ENCODE measurements around the gene PLPPR3.
A peak's percentile ranks its signal among the peaks of the same experiment; 100 is the strongest.

The PLPPR3 gene

GRCh38 chr19:800360-801029, 21.3 kb downstream of the PLPPR3 start:
- no peak for TF ChIP-seq CTCF (IDR thresholded peaks at IDR 0.05; ENCODE audit: insufficient read depth, low read depth, low read length, missing control alignments)
- H3K4me3 ChIP-seq (ENCODE audit: low read length): peak overlapping the region; percentile 54

GRCh38 chr19:799076-799881, 22.5 kb downstream of the PLPPR3 start:
- peak overlapping the region; percentile 54 for H3K4me3 ChIP-seq (ENCODE audit: low read length)
- TF ChIP-seq CTCF (IDR thresholded peaks at IDR 0.05; ENCODE audit: insufficient read depth, low read depth, low read length, missing control alignments): peak; percentile 40
- DNase-seq (ENCODE audit: low read depth): peak; percentile 47

More at GRCh38 chr19:800360-801029, 21.3 kb downstream of the PLPPR3 start:
- peak; percentile 85 for DNase-seq (ENCODE audit: low read depth)

- no peak for DNase-seq (ENCODE audit: low read depth)
- peak overlapping the region; percentile 54 for H3K4me3 ChIP-seq (ENCODE audit: low read length)
- no peak for TF ChIP-seq CTCF (IDR thresholded peaks at IDR 0.05; ENCODE audit: insufficient read depth, low read depth, low read length, missing control alignments)
Observed at GRCh38 chr19:798415-799075, 23.2 kb downstream of the PLPPR3 start.

GRCh38 chr19:797528-798414, 24.0 kb downstream of the PLPPR3 start:
- peak; percentile 90 for DNase-seq (ENCODE audit: low read depth)
- H3K4me3 ChIP-seq (ENCODE audit: low read length): peak overlapping the region; percentile 54
- no peak for TF ChIP-seq CTCF (IDR thresholded peaks at IDR 0.05; ENCODE audit: insufficient read depth, low read depth, low read length, missing control alignments)

- H3K4me3 ChIP-seq (ENCODE audit: low read length): peak within 1 kb of the TSS; percentile 79
- no peak for TF ChIP-seq CTCF (IDR thresholded peaks at IDR 0.05; ENCODE audit: insufficient read depth, low read depth, low read length, missing control alignments)
- peak; percentile 100 for DNase-seq (ENCODE audit: low read depth)
Observed at GRCh38 chr19:796692-797527, 24.8 kb downstream of the PLPPR3 start, which contains the start of gene PTBP1. TSS of gene PTBP1 (plus strand) at chr19:797452. CDS start at chr19:797498, 46 bp downstream.
